Neural crest cell (in vitro differentiated cells): ENCODE data around the gene TSPEAR. TPM values are rescaled to one million over a fixed set of nuclear protein-coding genes. Genes with fewer than 3 reads are reported as not detected.

Experiments
- DNase-seq: peaks from one replicate; pipeline ENCODE4 v3.0.0; 2021; ENCODE audit warnings: low read depth, mixed read lengths, low spot score
- H3K27ac Mint-ChIP-seq: one replicate; pipeline ENCODE4 v1.8.0; 2021; ENCODE audit warnings: mild to moderate bottlenecking, mixed read lengths; ENCODE audit not compliant: unreplicated experiment
- H3K27me3 Mint-ChIP-seq: 2 replicates; pipeline ENCODE4 v1.8.0; 2021; ENCODE audit warnings: low read depth, mild to moderate bottlenecking, mixed read lengths
- H3K36me3 Mint-ChIP-seq: 2 replicates; pipeline ENCODE4 v1.8.0; 2021; ENCODE audit warnings: low read depth, mild to moderate bottlenecking, mixed read lengths
- H3K4me1 Mint-ChIP-seq: 2 replicates; pipeline ENCODE4 v1.8.0; 2021; ENCODE audit warnings: mixed read lengths
- H3K4me3 Mint-ChIP-seq: one replicate; pipeline ENCODE4 v1.8.0; 2021; ENCODE audit warnings: mild to moderate bottlenecking, mixed read lengths
- H3K9me3 Mint-ChIP-seq: 2 replicates; pipeline ENCODE4 v1.8.0; 2021; ENCODE audit warnings: mixed read lengths
- CTCF ChIP-seq: fragments of 200-600 bp; sonication (generic); conservative IDR thresholded peaks from 2 replicates; pipeline ENCODE4 v1.5.0; 2021; ENCODE audit warnings: antibody characterized with exemption, mild to moderate bottlenecking
- total RNA-seq: library from RNA; stranded (reverse); gene quantifications from 2 replicates; pipeline ENCODE4 v1.2.1, GENCODE V29; 2021

TSPEAR gene
- total RNA-seq, 1 donor from 2014 or later: not detected

- Mint-ChIP-seq H3K4me1 (no peaks in the 10 kb centered on the region), H3K27ac (no peak overlapping the region), H3K9me3 (no peaks in the 10 kb centered on the region), H3K27me3 (no peaks in the 10 kb centered on the region), H3K36me3 (no peaks in the 10 kb centered on the region), H3K4me3 (no peak overlapping the region)
- TF ChIP-seq CTCF: no peak
- no peak for DNase-seq
Observed at GRCh38 chr21:44523567-44524413, 187.6 kb downstream of the TSPEAR start.

DNA sequence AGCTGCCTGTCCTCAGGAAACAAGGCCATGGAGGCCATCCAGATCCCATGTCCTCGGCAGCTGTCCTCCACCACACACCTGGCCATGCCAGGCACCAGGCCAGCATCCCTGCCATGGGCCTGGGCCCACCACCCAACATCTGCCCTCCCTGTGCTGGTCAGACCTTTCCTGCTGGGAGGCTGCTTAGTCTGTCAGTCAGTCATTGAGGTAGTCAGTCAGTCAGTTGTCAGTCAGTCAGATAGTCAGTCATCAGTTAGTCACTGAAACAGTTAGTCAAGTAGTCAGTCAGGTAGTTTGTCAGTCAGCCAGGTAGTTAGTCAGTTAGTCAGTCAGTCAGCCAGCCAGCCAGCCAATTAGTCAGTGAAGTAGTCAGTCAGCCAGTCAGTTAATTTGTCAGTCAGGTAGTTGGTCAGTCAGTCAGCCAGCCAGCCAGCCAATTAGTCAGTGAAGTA lies 188.6 kb downstream of the TSPEAR start:
- no peaks in the 10 kb centered on the region for H3K9me3 Mint-ChIP-seq
- DNase-seq: no peak
- H3K36me3 Mint-ChIP-seq: no peaks in the 10 kb centered on the region
- H3K4me1 Mint-ChIP-seq: no peaks in the 10 kb centered on the region
- H3K27me3 Mint-ChIP-seq: no peaks in the 10 kb centered on the region
- TF ChIP-seq CTCF: no peak
- no peak overlapping the region for H3K27ac Mint-ChIP-seq
- H3K4me3 Mint-ChIP-seq: no peak overlapping the region

- H3K4me1 Mint-ChIP-seq: no peaks in the 10 kb centered on the region
- H3K9me3 Mint-ChIP-seq: no peaks in the 10 kb centered on the region
- no peak for TF ChIP-seq CTCF
- no peaks in the 10 kb centered on the region for H3K36me3 Mint-ChIP-seq
- H3K4me3 Mint-ChIP-seq: no peak overlapping the region
- H3K27ac Mint-ChIP-seq: no peak overlapping the region
- DNase-seq: no peak
- H3K27me3 Mint-ChIP-seq: no peaks in the 10 kb centered on the region
Observed at GRCh38 chr21:44521928-44522752, 189.2 kb downstream of the TSPEAR start.

- Mint-ChIP-seq H3K36me3 (no peaks in the 10 kb centered on the region), H3K27ac (no peak overlapping the region), H3K4me1 (no peaks in the 10 kb centered on the region), H3K4me3 (no peak overlapping the region), H3K27me3 (no peaks in the 10 kb centered on the region), H3K9me3 (no peaks in the 10 kb centered on the region)
- DNase-seq: no peak
- no peak for TF ChIP-seq CTCF
Observed at GRCh38 chr21:44521301-44521927, 190.0 kb downstream of the TSPEAR start.
